Uterus (tissue), 4 donors: ENCODE results near the gene DGKD. TPM values are rescaled to one million over a fixed set of nuclear protein-coding genes. Genes with fewer than 3 reads are reported as not detected.

Experiments used
- DNase-seq, 2 donors: peaks; one replicate each; pipeline ENCODE4 v3.0.0-alpha.2; 2019 to 2020
- H3K27ac ChIP-seq, 2 donors: fragments of 200-600 bp; sonication (generic); 1 replicate in 1 of 2; 2 replicates in 1 of 2; pipeline ENCODE4 v1.5.1; 2016 to 2018
- H3K27me3 ChIP-seq, 2 donors: fragments of 200-600 bp; sonication (generic); one replicate each; pipeline ENCODE4 v1.5.1; 2018 to 2019; ENCODE audit warnings: control low read depth in 1 of 2
- H3K36me3 ChIP-seq, 2 donors: fragments of 200-600 bp; sonication (generic); one replicate each; pipeline ENCODE4 v1.5.1; 2019; ENCODE audit warnings: control low read depth in 1 of 2
- H3K4me1 ChIP-seq, 2 donors: fragments of 200-600 bp; sonication (generic); one replicate each; pipeline ENCODE4 v1.5.1; 2018 to 2019; ENCODE audit warnings: control low read depth in 1 of 2
- H3K4me3 ChIP-seq, 2 donors: fragments of 200-600 bp; sonication (generic); 1 replicate in 1 of 2; 2 replicates in 1 of 2; pipeline ENCODE4 v1.5.1; 2018 to 2019; ENCODE audit warnings: mild to moderate bottlenecking in 1 of 2
- H3K9me3 ChIP-seq, 2 donors: fragments of 200-600 bp; sonication (generic); one replicate each; pipeline ENCODE4 v1.5.1; 2019; ENCODE audit warnings: control low read depth in 1 of 2
- CTCF ChIP-seq, 4 experiments: fragments of 200-600 bp in 2 of 4; fragments of 450-650 bp in 2 of 4; sonication (generic) in 2 of 4; IDR thresholded peaks; one replicate each; pipeline ENCODE4 v1.5.1; 2016 to 2019; ENCODE audit warnings: antibody characterized with exemption in 4 of 4, mild to moderate bottlenecking in 2 of 4, moderate library complexity in 1 of 4
- POLR2A ChIP-seq, 2 donors: fragments of 450-650 bp; IDR thresholded peaks; one replicate each; pipeline ENCODE4 v1.6.1; 2016; ENCODE audit warnings: antibody characterized with exemption in 2 of 2, mild to moderate bottlenecking in 1 of 2, moderate library complexity in 1 of 2
- intact Hi-C: fragments of 100-400 bp; cut with DNase I; formaldehyde crosslinking; loops from one replicate; pipeline ENCODE4 v1.15.1; 2023; ENCODE audit warnings: low total_unique reads
- total RNA-seq, 4 donors: library from RNA; depleted of rRNA in 3 of 4; stranded (reverse); fragments of >200 nt in 3 of 4; gene quantifications; one replicate each; pipeline versions ENCODE4 v1.1.0 to v1.2.4, GENCODE V29; 2014 to 2023
- donor health status: DM: yes; HTN: yes; CAD: no.

The DGKD gene
- total RNA-seq, 4 donors from 2014 or later: 5.0 to 46.1 (median 28.0) TPM

DNA sequence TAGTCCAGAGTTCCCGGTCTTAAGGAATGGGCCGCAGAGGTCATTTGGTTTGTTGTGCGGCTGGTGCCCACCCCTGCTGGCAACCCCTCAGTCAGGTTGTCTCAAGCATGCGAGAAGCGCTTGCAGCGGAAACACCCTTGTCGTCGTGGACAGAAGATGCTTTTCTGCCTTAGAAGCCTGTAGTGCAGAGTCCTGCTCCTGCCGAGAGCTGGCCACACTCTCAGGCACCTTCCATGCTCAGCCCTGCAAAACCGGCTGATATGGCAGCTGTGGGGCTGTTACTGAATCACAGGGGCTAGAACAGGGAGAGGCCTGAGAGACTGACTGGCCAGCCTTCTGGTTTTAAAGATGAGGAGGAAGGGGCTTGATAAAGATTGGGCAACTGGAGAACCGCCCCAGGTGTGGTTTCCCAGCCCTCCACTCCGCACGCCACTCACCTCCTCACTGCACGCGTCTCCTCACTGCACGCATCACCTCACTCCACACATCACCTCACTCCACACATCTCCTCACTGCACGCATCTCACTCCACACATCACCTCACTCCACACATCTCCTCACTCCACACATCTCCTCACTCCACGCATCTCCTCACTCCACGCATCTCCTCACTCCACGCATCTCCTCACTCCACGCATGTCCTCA lies 108.7 kb downstream of the DGKD start:
- Histone ChIP-seq H3K4me3 (no peak overlapping the region), H3K36me3 (no peaks in the 10 kb centered on the region), H3K27ac (no peak overlapping the region), H3K4me1 (no peaks in the 10 kb centered on the region), H3K9me3 (no peaks in the 10 kb centered on the region), H3K27me3 (no peaks in the 10 kb centered on the region)
- intact Hi-C loops: no loop called here
- no peak for DNase-seq
- TF ChIP-seq POLR2A (IDR thresholded peaks at IDR 0.05): no peak

DNA sequence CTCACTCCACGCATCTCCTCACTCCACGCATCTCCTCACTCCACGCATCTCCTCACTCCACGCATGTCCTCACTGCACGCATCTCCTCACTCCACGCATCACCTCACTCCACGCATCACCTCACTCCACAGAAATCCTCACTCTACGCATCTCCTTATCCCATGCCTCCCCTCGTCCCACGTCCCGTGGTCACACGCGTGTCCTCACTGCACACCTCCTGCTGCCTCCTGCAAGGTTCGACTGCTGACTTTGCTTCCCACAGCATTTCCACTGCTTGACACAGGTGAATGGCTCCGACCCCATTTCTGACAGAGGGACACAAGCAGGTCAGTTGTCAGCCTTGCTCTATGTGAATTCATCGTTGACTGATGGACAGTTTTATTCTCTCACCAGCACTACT lies 109.3 kb downstream of the DGKD start:
- Histone ChIP-seq H3K4me3 (no peak overlapping the region), H3K4me1 (no peaks in the 10 kb centered on the region), H3K9me3 (no peaks in the 10 kb centered on the region), H3K27ac (no peak overlapping the region), H3K36me3 (no peaks in the 10 kb centered on the region), H3K27me3 (no peaks in the 10 kb centered on the region)
- TF ChIP-seq CTCF (IDR thresholded peaks at IDR 0.05) (no peak), POLR2A (IDR thresholded peaks at IDR 0.05) (no peak)
- intact Hi-C loops: no loop called here
- no peak for DNase-seq

GRCh38 chr2:233464056-233464455 lies 109.8 kb downstream of the DGKD start:
- intact Hi-C loops: no loop called here
- H3K4me3 ChIP-seq: no peak overlapping the region
- no peak overlapping the region for H3K27ac ChIP-seq
- H3K36me3 ChIP-seq: no peaks in the 10 kb centered on the region
- DNase-seq: no peak
- H3K27me3 ChIP-seq: no peaks in the 10 kb centered on the region
- no peaks in the 10 kb centered on the region for H3K9me3 ChIP-seq
- TF ChIP-seq POLR2A (IDR thresholded peaks at IDR 0.05) (no peak), CTCF (IDR thresholded peaks at IDR 0.05) (no peak)
- H3K4me1 ChIP-seq: no peaks in the 10 kb centered on the region

DNA sequence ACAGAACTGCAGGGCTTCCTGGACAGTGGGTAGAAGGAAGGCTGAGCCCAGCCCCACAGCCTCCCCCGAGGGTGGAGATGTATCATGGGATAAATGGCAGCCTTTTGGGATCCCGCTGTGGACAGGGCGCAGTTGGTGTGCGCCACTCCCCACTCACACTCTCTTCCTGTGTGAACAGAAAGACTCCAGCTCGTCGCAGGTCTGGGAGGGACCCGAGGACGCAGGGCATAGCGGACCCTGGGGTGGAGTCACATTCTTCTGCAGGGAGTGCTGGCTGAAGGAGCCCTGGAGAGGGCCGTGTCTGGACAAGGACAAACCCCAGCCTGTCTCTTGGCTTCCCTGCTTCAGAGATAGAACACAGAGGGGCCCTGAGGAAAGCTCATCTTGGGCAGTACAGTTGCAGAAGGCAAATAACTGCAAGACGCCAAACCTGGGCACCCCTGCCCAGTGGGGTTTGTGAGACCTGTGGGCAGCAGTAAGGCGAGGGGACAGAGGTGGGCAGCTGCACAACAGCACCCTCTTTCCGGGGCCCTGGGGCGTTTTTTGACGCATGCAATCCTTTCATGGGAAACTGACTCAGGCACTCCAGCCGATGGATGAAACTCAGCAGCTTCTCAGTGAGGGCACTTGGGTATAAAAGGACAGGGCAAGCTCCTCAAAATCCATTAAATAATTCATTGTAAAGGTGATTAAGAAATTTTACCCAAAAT lies 110.4 kb downstream of the DGKD start:
- no peak for DNase-seq
- Histone ChIP-seq H3K4me1 (no peaks in the 10 kb centered on the region), H3K36me3 (no peaks in the 10 kb centered on the region), H3K27ac (no peak overlapping the region), H3K4me3 (no peak overlapping the region), H3K27me3 (no peaks in the 10 kb centered on the region), H3K9me3 (no peaks in the 10 kb centered on the region)
- intact Hi-C loops: no loop called here
- TF ChIP-seq POLR2A (IDR thresholded peaks at IDR 0.05): no peak
- TF ChIP-seq CTCF (IDR thresholded peaks at IDR 0.05): no peak

DNA sequence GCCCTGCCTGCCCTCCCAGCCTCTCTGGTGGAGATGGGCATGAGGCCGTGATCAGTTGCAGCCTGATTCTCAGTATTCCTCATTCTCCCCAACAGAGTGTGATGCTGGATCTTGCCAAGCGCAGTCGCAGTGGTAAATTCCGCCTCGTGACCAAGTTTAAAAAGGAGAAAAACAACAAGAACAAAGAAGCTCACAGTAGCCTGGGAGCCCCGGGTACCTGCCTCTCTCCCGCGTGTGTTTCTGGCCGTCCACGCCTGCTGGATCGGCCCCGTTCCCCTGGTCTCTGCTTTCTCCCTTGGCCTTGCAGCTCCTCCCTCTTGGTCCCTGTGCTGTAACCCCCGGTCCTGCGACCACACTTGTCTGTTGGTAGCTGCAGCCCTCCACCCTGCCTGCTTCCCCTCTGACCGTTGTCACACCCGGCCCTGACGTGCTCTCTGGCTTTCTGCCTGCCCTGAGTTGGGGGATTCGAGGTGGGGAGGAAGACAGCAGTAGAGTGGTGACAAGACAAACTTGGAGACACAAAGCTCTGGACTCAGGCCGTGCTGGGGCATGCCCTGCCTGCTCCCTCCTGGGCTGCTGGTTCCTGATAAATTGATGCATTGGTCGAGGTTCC lies 112.8 kb downstream of the DGKD start:
- no peak for DNase-seq
- intact Hi-C loops: no loop called here

More for the DNA sequence above, 112.8 kb downstream of the DGKD start:
- Histone ChIP-seq H3K4me3 (no peak overlapping the region), H3K4me1 (no peaks in the 10 kb centered on the region), H3K36me3 (no peaks in the 10 kb centered on the region), H3K9me3 (no peaks in the 10 kb centered on the region), H3K27ac (no peak overlapping the region), H3K27me3 (no peaks in the 10 kb centered on the region)
- no peak for TF ChIP-seq POLR2A (IDR thresholded peaks at IDR 0.05)
- no peak for TF ChIP-seq CTCF (IDR thresholded peaks at IDR 0.05)
